ENCODE data around the gene ALG10B.

- TF ChIP-seq POLR2A (IDR thresholded peaks at IDR 0.05) = no peak
- TF ChIP-seq CTCF (IDR thresholded peaks at IDR 0.05) = no peak
These were observed 36.8 kb upstream of the ALG10B start for GRCh38 chr12:38279756-38280155.

Measured in uterus (tissue), 2 donors.